HS-5 (cell line): Measurements from ENCODE around the gene SPATA24.
"Not testable (repeated sequence)": the region's sequence is repeated elsewhere in the genome, so short reads cannot be mapped to it uniquely, and the experiment has no call there.

Experiments used
- DNase-seq: peaks from one replicate; pipeline ENCODE4 v3.0.0-alpha.2; 2012; ENCODE audit warnings: low read depth

Gene SPATA24

GRCh38 chr5:139394654-139395566 lies 9.0 kb downstream of the SPATA24 start, which contains the start of gene PROB1:
Gene PROB1, minus strand, starts transcription at chr5:139395104. Its CDS starts 23 bp downstream, at chr5:139395081.
- no peak for DNase-seq

GRCh38 chr5:139394123-139394653 lies 9.7 kb downstream of the SPATA24 start:
- no peak for DNase-seq

GRCh38 chr5:139393497-139394122 lies 10.3 kb downstream of the SPATA24 start:
- DNase-seq, result no peak

- no peak for DNase-seq
Observed at GRCh38 chr5:139392678-139393496, 11.0 kb downstream of the SPATA24 start.

- no peak for DNase-seq
Observed at GRCh38 chr5:139392324-139392677, 11.6 kb downstream of the SPATA24 start.

GRCh38 chr5:139391570-139392323 lies 12.1 kb downstream of the SPATA24 start:
- DNase-seq, result no peak

GRCh38 chr5:139390639-139391569 lies 13.0 kb downstream of the SPATA24 start:
- no peak for DNase-seq

- DNase-seq, result no peak
Observed at GRCh38 chr5:139389701-139390638, 13.9 kb downstream of the SPATA24 start, which contains the start of gene MZB1. Gene MZB1, minus strand, starts transcription at chr5:139389913. Its CDS starts 57 bp downstream, at chr5:139389856.

- DNase-seq, result no peak
Observed at GRCh38 chr5:139388198-139388821, 15.6 kb downstream of the SPATA24 start.

GRCh38 chr5:139387611-139388197 lies 16.2 kb downstream of the SPATA24 start:
- no peak for DNase-seq

GRCh38 chr5:139386956-139387355 lies 16.9 kb downstream of the SPATA24 start:
- DNase-seq, result not testable (repeated sequence)

GRCh38 chr5:139386050-139386438 lies 17.8 kb downstream of the SPATA24 start:
- no peak for DNase-seq

- no peak for DNase-seq
Observed at GRCh38 chr5:139385061-139386049, 18.5 kb downstream of the SPATA24 start.

- no peak for DNase-seq
Observed at GRCh38 chr5:139384591-139385051, 19.3 kb downstream of the SPATA24 start.

- no peak for DNase-seq
Observed at GRCh38 chr5:139383993-139384590, 19.8 kb downstream of the SPATA24 start.

- no peak for DNase-seq
Observed at GRCh38 chr5:139383275-139383992, 20.5 kb downstream of the SPATA24 start, which contains the start of gene SLC23A1. Gene SLC23A1, minus strand, starts transcription at chr5:139383297. Its CDS starts 44 bp downstream, at chr5:139383253.
